GM12872 (cell line): ENCODE results near the gene SH2D4B.

Source experiments
- CTCF ChIP-seq: IDR thresholded peaks from 3 replicates; pipeline ENCODE4 v1.5.1; 2011; ENCODE audit warnings: low read depth, mild to moderate bottlenecking, low read length, moderate library complexity; ENCODE audit not compliant: insufficient read depth

SH2D4B gene

DNA sequence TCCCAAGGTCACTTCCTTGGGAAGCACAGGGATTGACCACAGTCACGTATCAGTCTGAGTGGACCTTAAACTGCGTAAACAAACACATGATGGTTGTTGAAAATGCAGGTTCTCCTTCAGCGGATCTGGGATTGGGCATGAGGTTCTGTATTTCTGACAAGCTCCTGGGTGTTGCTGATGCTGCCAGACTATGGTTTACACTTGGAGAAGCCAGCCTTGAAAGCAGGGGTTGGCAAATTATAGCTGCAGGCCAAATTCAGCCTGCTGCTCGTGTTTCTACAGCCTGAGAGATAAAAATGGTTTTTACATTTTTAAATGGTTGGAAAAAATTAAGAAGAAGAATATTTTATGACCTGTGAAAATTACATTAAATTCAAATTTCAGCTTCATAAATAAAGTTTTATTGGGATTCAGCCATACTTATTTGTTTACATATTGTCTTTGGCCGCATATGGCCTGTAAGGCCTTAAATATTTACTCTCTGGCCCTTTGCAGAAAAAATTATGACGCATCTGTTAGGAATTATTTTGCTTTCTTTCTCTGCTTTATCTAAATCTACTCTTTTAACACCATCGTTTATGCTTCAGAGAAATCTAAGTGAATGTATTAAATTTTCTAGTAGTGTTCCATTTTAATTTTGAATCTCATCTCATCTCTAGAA lies 109.6 kb downstream of the SH2D4B start:
- no peak for TF ChIP-seq CTCF

DNA sequence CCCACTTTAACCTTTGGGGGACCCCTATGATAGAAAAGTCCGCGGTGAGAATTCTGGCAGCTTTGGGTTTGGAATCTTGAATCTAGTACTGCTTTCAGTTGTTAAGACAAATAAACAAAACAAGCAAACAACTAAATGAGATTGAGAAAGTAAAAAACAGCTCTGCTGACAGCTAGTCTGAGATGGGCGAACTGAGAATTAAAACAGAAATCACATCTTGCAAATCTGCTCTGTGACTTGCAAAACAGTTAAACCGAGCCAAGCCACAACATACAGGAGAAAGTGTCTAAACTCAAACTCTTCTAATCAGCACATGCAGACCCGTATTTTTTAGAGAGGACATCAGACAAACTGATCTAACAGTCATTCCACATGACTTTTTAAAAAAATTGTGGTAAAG lies 110.4 kb downstream of the SH2D4B start:
- no peak for TF ChIP-seq CTCF

DNA sequence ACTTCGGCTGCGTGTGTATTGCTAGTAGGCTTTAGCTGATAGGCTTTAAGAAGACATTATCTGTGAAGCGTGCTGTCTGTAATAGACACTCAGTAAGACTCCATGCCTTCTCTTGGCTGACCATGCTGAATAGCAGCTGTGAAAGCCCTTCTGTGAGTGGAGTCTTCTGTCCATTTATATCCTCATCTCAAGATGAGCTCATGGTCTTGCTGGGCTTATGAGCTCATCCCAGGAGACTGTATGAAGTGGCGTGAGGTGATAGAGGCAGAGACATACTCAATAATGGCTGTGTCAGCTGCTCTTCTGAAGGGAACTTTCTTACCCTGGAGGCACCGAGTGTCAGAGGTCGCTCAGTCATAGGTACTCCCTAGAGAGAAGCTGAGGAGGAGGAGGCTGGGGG lies 111.5 kb downstream of the SH2D4B start:
- TF ChIP-seq CTCF: no peak

- TF ChIP-seq CTCF: no peak
Observed at GRCh38 chr10:80655898-80656297, 118.2 kb downstream of the SH2D4B start.

DNA sequence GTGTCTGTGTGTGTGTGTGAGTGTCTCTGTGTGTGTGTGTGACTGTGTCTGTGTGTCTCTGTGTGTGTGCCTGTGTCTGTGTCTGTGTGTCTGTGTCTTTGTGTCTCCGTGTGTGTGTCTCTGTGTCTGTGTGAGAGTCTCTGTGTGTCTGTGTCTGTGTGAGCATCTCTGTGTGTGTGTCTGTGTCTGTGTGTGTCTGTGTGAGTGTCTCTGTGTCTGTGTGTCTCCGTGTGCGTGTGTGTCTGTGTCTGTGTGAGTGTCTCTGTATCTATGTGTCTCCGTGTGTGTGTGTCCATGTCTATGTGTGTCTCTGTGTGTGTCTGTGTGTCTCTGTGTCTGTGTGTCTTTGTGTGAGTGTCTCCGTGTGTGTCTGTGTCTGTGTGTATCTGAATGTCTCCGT lies 120.4 kb downstream of the SH2D4B start:
- TF ChIP-seq CTCF: no peak

DNA sequence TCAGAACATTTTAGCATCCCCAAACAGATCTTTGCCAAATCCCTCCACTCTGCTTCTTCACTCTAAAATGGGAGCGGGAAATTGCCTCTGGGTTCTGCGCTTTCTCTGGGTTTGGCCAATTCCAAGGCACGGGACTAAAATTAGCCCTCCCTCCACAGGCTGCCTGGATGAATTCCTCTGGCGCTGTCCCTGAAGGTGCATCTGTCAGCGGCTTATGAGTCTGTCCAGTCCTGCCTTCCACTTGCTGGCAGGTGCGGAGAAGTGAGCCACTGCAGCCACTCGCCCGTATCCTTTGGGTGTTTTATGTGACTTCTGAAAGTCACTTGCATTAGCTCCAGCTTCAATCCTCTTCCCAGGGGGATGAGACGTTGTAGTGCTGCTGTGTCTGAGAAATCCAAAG lies 121.6 kb downstream of the SH2D4B start:
- TF ChIP-seq CTCF: no peak

GRCh38 chr10:80660266-80660665 lies 122.6 kb downstream of the SH2D4B start:
- TF ChIP-seq CTCF: no peak
